Astrocyte of the spinal cord (primary cell): Measurements from ENCODE around the gene CAPN12.
A peak's percentile ranks its signal among the peaks of the same experiment; 100 is the strongest.
"Not testable (repeated sequence)": the region's sequence is repeated elsewhere in the genome, so short reads cannot be mapped to it uniquely, and the experiment has no call there.

Experiments
- DNase-seq: peaks from one replicate; pipeline ENCODE4 v3.0.0; 2011; ENCODE audit warnings: low read depth, low spot score
- H3K4me3 ChIP-seq: 2 replicates; pipeline ENCODE4 v1.5.1; 2011; ENCODE audit warnings: low read depth, mild to moderate bottlenecking, low read length, moderate library complexity
- in situ Hi-C: cut with HindIII; loops from 2 replicates; pipeline ENCODE4 v1.10.0; 2017; ENCODE audit warnings: low sequenced_read_pairs
- TF ChIP-seq, protein P1 (sequence below): IDR thresholded peaks from 2 replicates; pipeline ENCODE4 v1.5.1; 2012; ENCODE audit warnings: low read depth, mild to moderate bottlenecking, low read length, inconsistent platforms

The CAPN12 gene

DNA sequence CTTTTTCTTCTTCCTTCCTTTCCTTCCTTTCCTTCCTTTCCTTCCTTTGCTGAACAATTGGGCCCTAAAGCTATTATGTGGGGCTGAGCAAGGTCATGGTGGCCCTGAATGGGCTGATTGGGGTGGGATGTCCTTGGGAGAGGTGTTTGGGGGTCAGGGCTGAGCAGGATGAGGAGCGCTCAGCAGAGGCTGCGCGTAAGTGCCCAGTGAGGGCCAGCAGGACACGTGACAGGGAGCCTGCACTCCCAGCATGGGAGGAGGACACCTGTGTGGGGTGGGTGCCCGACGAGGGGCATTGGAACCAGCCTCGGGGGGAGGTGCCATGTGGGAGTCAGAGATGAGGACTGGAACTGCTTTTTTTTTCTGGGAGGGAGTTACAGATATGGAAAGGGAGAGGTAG, 34.5 kb upstream of the CAPN12 start:
- H3K4me3 ChIP-seq = no peak overlapping the region
- no peak for DNase-seq
- TF ChIP-seq, protein P1, sequence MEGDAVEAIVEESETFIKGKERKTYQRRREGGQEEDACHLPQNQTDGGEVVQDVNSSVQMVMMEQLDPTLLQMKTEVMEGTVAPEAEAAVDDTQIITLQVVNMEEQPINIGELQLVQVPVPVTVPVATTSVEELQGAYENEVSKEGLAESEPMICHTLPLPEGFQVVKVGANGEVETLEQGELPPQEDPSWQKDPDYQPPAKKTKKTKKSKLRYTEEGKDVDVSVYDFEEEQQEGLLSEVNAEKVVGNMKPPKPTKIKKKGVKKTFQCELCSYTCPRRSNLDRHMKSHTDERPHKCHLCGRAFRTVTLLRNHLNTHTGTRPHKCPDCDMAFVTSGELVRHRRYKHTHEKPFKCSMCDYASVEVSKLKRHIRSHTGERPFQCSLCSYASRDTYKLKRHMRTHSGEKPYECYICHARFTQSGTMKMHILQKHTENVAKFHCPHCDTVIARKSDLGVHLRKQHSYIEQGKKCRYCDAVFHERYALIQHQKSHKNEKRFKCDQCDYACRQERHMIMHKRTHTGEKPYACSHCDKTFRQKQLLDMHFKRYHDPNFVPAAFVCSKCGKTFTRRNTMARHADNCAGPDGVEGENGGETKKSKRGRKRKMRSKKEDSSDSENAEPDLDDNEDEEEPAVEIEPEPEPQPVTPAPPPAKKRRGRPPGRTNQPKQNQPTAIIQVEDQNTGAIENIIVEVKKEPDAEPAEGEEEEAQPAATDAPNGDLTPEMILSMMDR = no peak
- in situ Hi-C loops = no loop called here

DNA sequence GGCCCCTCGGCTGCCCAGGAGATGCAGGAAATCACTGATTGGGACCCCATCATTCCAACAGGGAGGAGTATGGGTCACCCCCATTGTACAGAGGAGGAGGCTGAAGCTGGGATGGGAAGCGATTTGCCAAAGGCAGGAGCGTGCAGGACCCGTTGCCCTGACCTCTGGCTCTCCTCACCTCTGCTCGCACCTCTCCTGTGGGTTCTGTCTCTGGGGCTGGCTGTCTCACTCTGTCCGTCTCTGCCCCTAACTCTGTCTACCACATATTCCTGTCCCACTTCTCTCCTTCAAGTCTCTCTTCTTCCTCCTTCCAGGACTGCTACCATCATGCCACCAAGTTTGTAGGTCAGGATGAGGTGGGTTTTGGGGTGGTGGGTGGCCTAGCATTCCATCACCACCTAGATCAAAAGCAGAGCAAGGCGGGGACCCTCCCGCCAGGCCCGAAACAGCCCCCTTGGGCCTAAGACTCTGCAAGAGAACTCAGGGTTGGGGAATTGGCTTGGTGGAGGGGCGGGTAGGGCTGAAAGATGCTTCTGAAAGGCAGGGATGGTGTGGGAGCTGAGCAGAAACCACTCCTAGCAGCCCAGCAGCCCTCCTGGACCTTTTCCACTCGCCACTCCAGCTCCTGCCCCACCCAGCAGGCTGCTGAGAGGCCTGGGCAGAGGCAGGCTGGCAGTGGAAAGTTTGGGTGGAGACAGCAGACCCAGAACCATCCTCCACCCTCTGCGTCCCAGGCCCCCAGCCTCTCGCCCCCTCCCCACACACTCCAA, 30.1 kb upstream of the CAPN12 start:
- no peak for DNase-seq
- TF ChIP-seq, protein P1 = no peak

DNA sequence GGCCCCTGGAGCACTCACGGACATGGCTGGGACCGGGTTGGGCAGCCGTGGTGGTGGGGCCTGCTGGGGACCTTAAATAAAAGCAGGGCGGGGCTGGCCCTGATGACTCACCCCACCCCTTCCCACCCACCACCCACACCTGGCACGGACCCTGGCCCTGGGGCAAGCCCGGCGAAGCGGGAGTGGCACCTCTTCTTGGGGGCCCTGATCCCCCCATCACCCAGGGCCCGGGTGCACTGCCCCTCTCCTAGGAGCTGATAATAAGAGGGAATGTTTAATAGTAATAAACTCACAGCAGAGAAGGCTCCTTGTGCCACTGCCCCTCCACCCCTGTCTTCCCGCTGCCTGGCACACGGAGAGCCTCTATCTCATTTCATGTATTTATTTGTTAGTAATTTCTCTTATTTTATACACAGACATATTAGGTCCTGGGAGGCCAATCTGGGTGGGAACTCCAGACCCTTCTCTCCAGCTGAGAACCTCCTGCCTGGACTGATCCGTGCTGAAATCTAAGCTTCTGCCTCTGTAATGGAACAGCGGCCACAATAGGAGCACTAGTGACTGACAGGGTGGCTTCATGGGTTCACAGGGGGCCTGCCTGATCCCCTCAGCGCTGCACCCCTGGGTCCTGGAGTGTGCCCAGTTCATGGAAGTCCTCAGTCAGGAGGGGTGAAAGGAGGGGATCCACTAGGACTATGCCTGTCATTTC, 29.3 kb upstream of the CAPN12 start, which contains the start of gene LGALS7:
LGALS7 (minus strand) TSS at position 49 of the 709 bp plus-strand sequence; CDS start at position 24, 25 bp downstream.
- in situ Hi-C loops = no loop called here
- H3K4me3 ChIP-seq = no peak within 1 kb of the TSS
- DNase-seq = no peak
- TF ChIP-seq, protein P1 = no peak

More for the DNA sequence above, 30.1 kb upstream of the CAPN12 start:
- H3K4me3 ChIP-seq = no peak overlapping the region
- in situ Hi-C loops = no loop called here

DNA sequence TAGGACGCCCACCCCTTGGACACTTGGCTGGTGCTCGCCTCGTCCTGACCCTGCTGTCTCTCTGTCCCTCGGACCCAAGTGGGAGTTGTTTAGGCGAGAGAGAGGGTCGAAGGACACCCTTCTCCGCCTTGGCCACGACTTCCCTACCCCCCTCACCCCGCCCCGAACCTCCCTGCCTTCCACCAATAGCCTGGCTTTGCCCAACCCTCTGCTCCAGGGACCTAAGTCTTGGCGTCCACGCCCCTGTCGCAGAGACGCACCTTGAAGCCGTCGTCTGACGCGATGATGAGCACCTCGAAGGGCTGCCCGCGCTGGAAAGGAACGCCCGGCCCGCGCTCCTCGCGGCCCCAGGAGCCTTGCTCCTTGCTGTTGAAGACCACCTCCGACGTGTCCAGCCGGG, 27.3 kb upstream of the CAPN12 start:
- H3K4me3 ChIP-seq, in situ Hi-C loops: not testable (repeated sequence)

DNA sequence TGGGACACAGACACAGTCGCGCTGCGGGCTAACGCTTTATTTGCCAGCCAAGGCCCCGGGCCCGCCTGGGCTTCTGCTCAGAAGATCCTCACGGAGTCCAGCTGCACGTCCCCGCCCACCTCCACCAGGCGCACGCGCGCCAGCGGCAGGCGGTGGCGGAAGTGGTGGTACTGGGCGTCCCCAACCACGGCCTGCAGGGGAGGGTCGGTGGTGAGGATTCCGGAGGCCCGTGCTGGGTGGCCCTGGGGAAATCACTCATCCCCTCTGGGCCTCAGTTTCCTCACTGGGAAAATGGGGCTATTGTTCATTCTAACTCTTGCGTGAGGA, 26.6 kb upstream of the CAPN12 start:
- DNase-seq, in situ Hi-C loops, H3K4me3 ChIP-seq: not testable (repeated sequence)

More for the DNA sequence above, 27.3 kb upstream of the CAPN12 start:
- DNase-seq = not testable (repeated sequence)

DNA sequence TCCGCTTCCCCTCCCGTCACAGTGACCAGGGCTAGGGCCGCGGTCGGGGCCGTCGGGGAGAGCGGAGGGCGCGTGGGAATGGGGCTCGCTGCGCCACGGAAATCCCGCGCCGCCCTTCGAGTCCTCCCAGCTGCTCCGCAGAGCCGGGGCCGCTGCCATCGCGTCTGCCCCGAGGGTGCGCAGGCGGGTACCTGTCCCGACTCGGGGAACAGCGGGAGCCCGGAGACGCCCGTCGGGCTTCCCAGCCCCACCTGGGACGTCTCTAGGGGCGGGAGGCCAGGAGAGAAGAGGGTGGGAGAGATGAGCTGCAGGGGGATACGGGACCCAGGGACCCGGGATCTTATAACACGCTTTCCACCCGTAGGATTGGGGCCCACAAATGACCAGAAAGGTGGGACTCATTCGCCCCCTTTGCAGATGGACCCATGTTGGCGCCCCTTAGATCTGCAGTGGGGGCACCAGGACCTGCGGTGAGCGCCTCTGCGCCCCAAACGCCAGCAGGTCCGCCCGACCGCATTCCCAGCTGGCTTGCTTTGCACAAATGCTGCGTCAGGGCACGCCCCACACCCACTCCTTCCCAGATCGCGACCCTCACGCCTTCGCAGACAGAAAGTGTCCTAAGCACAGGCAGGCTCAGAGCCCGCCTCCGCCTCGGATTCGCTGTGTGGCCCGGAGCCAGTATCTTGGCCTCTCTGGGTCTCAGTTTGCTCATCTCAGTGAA, 26.1 kb upstream of the CAPN12 start:
- in situ Hi-C loops, DNase-seq, H3K4me3 ChIP-seq: not testable (repeated sequence)

DNA sequence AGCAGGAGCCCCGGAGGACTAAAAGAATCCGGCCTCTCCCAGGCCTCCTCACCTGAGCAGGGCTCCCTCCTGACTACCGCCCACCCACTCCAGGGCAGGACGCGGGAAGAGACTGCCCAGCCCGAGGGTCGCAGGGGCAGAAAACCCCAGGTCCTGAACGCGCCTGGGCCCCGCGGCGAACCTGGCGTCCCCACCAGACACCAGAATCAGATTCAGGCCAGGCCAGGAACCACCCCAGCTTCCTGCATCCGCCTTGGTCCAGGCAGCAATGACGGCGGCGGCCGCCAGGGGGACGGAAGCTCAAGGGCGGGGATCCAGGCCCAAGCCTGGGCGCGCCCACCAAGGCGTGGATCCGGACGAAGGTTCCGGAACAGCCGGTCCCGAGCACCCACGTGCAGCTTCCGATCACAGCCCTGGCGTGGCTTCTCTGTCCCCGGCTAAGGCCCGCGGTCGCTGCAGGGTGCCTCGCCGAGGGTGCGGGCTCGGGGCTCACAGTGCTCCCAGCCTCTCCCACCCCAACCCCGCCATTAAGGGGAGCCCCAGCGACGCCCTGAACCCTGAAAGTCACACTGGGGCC, 25.4 kb upstream of the CAPN12 start:
- in situ Hi-C loops = no loop called here
- DNase-seq = peak; percentile 68
- no peak overlapping the region for H3K4me3 ChIP-seq
- TF ChIP-seq, protein P1 = peak; percentile 84
